Putamen (tissue), 1 donor: Measurements from ENCODE around the gene NCOR2.
A peak's percentile ranks its signal among the peaks of the same experiment; 100 is the strongest.

Experiments
- DNase-seq: peaks from one replicate; pipeline ENCODE4 v3.0.0-alpha.2; 2016; ENCODE audit warnings: low spot score

Gene NCOR2

GRCh38 chr12:124576061-124576650 is 8.7 kb upstream of the NCOR2 start:
- no peak for DNase-seq

- DNase-seq: no peak
Measured at GRCh38 chr12:124573839-124574786, 6.7 kb upstream of the NCOR2 start.

GRCh38 chr12:124571556-124571955 is 4.1 kb upstream of the NCOR2 start:
- no peak for DNase-seq

GRCh38 chr12:124570810-124571209 is 3.4 kb upstream of the NCOR2 start:
- DNase-seq: no peak

DNA sequence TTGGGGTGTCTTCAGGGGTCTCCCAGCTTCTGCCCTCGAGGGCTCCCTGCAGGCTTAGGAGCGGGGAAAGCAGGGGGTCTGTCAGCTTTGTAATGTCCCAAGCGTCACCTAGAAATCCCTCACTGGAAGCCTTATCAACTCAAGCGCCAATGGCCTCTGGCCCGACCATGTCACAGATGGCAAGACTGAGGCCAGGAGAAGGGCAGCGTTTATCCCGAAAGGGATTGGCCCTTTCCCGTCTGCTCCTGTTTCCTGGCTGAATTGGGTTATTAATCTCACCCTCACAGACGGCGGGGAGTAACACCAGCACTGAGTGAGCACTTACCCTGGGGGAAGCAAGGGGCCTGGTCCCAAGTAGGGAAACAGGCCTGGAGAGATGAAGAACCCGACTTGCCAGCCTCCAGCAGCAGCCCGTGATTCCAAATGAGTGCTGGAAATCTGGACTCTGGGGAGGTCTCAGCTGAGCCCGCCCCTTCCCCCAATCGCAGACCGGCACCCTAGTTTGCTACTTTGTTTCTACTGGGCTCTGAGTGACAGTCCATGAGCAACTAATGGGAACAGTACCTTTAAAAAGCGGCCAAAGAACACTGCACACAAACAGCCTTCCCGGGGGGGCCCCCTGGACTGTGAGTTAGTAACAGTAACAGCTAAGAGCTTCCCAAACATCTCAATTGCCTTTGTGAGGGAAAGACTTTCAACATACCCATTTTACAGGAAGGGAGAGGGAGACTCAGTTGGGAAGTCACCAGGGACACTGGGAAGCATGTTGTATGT is 2.1 kb upstream of the NCOR2 start:
- DNase-seq: no peak

DNA sequence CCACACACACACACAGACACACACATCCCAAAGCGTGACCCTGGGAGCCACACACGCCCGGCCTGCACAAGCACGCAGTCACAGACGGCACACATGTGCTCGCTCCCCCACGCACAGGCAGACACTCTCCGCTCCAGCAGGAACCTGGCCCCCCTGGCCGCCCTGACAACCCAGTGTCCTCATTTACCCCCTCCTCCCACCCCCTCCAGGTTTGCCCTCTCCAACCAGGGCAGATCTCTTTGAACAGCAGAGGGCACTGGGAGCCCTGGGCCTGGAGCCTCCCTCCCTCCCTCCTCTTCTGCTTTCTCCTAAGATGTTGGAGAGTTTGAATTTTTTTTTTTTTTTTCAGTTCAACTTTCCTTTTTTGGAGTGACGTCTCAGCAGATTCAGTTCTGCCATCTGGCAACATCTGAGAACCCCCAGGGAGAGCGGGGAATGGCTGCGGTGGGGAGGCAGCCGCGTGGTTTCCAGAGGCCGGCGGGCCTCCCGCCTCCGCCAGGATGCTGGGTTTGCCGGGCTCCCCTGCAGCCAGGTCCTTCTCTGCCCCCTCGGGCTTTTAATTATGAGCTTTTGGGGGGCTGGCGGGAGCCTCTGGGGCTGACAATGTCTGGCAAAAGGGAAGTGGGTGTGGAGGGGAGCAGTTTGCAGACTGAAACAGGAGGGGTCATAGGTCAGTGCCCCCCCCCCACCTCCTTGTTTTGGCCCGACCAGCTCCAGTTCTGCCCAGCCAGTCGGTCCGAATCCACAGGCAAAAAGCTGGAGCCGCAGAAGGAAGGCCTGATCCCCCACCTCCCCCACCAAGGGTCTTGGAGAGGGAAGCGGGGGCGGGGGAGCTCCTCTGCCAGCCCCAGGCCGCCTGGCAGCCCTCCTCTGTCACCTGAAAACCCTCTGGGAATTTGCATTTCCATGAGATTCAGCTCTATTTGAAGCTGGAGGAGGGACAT is 1.3 kb upstream of the NCOR2 start:
- DNase-seq: peak; percentile 58

DNA sequence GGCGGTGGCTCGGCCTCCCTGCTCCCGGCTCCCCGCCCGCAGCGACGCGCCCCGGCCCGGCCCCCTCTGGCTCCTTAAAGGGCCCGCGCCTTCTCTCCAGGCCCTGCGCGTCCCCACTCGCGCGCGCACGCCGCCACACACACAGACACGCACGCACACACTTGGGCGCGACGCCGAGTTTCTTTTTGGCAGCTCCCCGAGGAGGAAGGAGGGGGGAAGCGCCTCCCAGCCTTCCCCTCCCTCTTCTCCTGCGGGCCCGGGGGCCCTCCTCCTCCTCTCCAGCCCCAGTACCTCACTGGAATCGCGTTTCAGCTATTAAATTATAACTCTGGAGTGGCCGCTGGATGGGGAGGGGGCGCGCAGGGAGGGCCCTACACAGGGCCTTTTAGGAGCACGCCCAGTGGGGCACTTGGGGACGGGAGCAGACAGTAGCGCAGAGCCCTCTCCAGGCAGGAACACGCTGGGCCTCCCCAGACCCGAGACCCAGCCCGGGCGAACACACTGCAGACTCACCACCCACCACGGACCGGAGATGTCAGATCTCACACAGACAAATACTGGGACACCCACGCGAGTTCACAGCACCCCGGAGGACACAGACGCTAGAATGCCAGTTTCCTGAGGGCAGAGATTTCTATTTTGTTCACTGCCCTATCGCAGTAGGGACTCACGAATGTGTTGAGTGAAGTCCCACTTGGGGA is 411 bp upstream of the NCOR2 start:
- peak; percentile 95 for DNase-seq

DNA sequence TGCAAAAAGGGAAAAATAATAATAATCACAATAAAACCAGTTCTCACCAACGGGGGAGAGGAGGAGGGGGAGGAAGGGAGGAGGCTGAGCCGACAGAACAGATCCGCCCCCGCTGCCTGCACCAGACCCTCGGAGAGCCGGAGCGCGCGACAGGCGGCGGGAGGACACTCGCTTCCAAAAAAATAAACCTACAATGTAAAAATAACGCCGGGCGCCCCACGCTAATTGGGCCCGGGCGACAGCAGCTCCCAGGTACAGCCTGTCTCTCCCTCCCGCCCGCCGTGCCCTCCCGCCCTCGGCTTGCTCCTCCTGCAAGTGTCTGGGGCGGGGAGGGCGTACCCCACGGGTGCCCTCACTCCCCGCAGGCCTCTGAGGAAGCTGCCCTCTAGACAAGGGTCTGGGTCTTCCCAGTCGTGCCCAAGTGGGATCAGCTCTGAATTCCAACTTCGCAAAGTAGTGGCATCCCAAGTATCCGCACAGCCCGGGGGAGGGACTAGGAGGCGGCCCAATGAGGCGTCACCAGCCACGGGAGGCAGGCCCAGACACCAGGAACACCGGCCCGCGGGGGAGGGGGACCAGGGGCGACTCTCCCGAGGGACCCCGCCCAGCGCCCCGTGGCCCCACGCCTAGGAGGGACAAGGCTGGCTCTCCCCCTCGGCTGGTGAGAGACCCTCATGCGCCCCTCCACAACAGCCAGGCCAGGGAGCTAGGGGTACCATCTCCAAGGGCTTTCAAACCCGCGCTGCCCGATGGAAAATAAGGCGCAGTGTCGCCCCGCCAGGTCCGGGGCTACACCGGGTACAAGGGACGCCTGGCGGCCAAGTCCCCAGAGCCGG is 1.0 kb downstream of the NCOR2 start:
- DNase-seq: peak; percentile 86

DNA sequence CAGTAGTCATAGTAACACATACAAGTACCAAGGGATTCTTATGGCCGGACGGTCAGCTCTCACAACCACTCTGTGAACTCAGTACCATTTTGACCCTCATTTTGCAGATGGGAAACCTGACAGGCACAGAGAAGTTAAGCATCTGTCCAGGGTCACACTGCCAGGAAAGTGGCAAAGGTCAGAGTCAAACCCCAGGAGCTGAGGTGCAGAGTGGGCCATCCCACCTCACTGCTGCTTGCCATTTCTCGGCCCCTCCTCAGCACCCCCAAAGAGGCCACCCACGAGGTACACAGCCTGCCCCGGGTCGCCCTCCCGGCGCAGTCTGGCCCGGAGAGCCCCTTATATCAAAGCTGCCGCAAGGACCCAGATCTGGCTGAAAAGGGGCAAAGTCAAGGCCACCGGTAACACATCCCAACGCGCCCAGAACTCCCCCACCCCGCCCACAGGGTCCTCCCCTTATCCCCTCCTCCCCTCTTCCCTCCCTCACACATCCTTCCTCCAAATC is 1.7 kb downstream of the NCOR2 start:
- DNase-seq: no peak

DNA sequence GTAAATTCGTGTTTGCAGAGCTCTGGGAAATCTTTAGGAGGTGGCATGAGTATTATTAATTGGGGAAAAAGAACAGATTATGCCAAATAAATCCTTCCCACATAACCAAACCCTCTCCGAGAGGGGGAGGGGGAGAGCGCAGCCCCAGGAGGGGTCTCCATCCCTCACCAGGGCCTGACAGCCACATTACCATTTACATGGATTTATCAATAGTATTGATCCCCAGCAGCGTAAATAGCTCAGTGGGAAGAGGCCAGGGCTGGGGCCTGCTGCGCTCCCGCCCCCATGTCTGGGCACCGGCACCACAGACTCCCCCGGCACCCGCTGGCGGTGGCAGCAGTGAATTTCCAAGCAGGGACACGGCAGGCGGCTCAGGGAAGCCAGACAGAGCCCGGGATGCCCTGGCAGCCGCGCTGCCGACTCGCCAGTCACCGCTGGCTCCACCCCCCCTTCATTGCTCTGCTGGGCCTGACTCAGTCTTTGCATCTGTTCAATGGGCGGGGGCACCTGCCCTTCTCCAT is 2.4 kb downstream of the NCOR2 start:
- DNase-seq: peak; percentile 45

DNA sequence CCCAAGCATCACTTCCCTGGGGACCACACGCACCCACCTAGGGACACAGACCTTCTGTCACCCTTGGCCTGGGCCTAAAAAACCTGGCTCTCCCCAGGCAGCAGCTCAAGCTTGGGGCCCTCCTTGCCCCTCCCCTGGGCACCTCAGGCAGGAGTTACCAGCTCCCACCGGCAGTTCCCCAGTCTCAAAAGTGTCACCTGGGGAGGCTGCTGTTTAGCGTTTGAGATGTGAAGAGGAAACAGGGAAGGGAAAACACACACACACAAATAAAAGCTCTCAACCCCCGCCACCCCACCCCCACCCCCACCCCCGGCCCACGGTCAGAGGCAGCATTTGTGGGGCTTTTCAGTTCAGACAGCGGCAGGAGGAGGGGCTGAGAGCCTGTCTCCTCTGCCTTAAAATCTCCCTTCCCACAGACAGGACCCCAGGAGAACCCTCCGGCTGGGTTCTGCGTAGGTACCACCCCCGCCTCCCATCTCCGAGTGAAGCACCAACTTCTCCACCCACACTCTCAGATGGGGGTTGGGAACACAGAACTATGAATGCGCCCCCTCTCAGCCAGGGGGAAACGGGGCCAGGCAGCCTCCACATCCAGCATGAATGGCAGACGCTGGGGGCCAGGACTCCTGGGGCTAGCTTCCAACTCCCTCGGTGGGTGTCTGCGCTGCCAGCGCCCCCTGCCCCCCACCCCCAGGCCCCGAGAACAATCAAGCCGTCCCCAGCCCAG is 3.0 kb downstream of the NCOR2 start:
- DNase-seq: peak; percentile 49

DNA sequence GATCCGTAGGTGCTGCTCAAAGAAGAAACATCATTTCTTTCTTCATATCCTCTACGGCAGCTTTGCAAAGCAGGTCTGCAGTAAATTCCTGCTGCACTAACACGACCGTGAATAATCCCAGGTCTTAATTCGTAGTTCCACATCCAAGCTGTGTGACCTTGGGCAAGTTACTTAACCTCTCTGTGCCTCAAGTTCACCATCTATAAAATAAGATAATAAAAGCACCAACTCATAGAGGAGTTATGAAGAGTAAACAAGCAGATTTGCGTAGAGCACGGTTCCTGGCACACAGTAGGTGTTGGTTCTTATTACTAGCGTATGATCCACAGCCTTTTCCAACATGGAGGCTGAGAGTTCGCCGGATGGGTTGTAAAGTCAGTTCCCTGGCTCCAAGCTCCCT is 3.6 kb downstream of the NCOR2 start:
- no peak for DNase-seq

- no peak for DNase-seq
Measured at GRCh38 chr12:124563401-124563800, 4.0 kb downstream of the NCOR2 start.

DNA sequence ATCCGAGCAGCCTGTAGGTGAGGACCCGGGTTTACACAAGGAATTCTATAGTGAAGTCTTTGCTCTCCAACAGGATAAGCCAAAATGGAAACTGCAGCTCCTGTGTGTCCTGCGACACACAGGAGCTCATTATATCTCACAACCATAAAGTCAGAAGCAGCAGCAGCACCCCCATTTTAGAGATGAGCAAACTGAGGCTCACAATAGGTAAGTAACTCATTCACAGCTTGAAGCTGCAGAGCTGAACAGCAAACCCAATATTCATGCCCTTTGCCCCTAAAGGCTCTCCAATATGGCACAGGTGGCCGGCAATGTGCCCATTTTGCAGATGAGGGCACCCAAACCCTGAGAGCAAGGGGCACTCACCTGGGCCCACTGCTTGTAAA is 4.6 kb downstream of the NCOR2 start:
- no peak for DNase-seq

- no peak for DNase-seq
Measured at GRCh38 chr12:124562018-124562795, 5.2 kb downstream of the NCOR2 start.

- no peak for DNase-seq
Measured at GRCh38 chr12:124561231-124561630, 6.2 kb downstream of the NCOR2 start.

- DNase-seq: no peak
Measured at GRCh38 chr12:124560146-124560890, 7.1 kb downstream of the NCOR2 start.
